Measurements from ENCODE around the gene ZBTB2. TPM values are rescaled to one million over a fixed set of nuclear protein-coding genes. Genes with fewer than 3 reads are reported as not detected.
"Not testable (repeated sequence)": the region's sequence is repeated elsewhere in the genome, so short reads cannot be mapped to it uniquely, and the experiment has no call there.

Gene ZBTB2
- total and polyA plus RNA-seq, 10 donors = 11.0 to 19.1 (median 14.1) TPM

DNA sequence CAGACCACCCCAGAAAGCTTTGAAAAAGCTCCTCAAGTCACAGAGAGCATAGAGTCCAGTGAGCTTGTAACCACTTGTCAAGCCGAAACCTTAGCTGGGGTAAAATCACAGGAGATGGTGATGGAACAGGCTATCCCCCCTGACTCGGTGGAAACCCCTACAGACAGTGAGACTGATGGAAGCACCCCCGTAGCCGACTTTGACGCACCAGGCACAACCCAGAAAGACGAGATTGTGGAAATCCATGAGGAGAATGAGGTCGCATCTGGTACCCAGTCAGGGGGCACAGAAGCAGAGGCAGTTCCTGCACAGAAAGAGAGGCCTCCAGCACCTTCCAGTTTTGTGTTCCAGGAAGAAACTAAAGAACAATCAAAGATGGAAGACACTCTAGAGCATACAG, 39.6 kb downstream of the ZBTB2 start:
- peaks cover 0 to 30% (median 5%) of the 10 kb centered on the region in 6 donors for H3K36me3 ChIP-seq
- WGBS, 5 donors = 93 to 98% (median 95%) methylated on average over 7 of the region's 7 CpGs

DNA sequence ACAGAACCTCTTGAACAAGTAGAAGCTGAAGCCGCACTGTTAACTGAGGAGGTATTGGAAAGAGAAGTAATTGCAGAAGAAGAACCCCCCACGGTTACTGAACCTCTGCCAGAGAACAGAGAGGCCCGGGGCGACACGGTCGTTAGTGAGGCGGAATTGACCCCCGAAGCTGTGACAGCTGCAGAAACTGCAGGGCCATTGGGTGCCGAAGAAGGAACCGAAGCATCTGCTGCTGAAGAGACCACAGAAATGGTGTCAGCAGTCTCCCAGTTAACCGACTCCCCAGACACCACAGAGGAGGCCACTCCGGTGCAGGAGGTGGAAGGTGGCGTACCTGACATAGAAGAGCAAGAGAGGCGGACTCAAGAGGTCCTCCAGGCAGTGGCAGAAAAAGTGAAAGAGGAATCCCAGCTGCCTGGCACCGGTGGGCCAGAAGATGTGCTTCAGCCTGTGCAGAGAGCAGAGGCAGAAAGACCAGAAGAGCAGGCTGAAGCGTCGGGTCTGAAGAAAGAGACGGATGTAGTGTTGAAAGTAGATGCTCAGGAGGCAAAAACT, 40.1 kb downstream of the ZBTB2 start:
- no peak overlapping the region for H3K4me3 ChIP-seq
- TF ChIP-seq POLR2A (IDR thresholded peaks at IDR 0.05) (no peak), POLR2AphosphoS5 (IDR thresholded peaks at IDR 0.05) (no peak)
- TF ChIP-seq, protein P1, sequence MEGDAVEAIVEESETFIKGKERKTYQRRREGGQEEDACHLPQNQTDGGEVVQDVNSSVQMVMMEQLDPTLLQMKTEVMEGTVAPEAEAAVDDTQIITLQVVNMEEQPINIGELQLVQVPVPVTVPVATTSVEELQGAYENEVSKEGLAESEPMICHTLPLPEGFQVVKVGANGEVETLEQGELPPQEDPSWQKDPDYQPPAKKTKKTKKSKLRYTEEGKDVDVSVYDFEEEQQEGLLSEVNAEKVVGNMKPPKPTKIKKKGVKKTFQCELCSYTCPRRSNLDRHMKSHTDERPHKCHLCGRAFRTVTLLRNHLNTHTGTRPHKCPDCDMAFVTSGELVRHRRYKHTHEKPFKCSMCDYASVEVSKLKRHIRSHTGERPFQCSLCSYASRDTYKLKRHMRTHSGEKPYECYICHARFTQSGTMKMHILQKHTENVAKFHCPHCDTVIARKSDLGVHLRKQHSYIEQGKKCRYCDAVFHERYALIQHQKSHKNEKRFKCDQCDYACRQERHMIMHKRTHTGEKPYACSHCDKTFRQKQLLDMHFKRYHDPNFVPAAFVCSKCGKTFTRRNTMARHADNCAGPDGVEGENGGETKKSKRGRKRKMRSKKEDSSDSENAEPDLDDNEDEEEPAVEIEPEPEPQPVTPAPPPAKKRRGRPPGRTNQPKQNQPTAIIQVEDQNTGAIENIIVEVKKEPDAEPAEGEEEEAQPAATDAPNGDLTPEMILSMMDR (IDR thresholded peaks at IDR 0.05 in 8 of 11, conservative IDR thresholded peaks at IDR 0.05 in 3 of 11) = no peak
- H3K27ac ChIP-seq = no peak overlapping the region
- DNase-seq = no peak
- H3K27me3 ChIP-seq (replicated peaks in 1 of 7) = no peaks in the 10 kb centered on the region
- WGBS, 5 donors = 88 to 95% (median 93%) methylated on average over 18 of the region's 18 CpGs
- peaks cover 0 to 16% (median 0%) of the 10 kb centered on the region in 6 donors for H3K4me1 ChIP-seq
- H3K36me3 ChIP-seq = peaks cover 0 to 30% (median 5%) of the 10 kb centered on the region in 6 donors
- no peaks in the 10 kb centered on the region for H3K9me3 ChIP-seq
- intact Hi-C loops (cut with DNase I; ENCODE audit: low total_unique reads) = no loop called here

More for the DNA sequence above, 39.6 kb downstream of the ZBTB2 start:
- intact Hi-C loops (cut with DNase I; ENCODE audit: low total_unique reads) = no loop called here
- no peak overlapping the region for H3K27ac ChIP-seq
- DNase-seq = no peak
- TF ChIP-seq POLR2A (IDR thresholded peaks at IDR 0.05) (no peak), POLR2AphosphoS5 (IDR thresholded peaks at IDR 0.05) (no peak)
- TF ChIP-seq, protein P1 (IDR thresholded peaks at IDR 0.05 in 8 of 11, conservative IDR thresholded peaks at IDR 0.05 in 3 of 11) = no peak
- H3K27me3 ChIP-seq (replicated peaks in 1 of 7) = no peaks in the 10 kb centered on the region
- H3K4me3 ChIP-seq = no peak overlapping the region
- H3K9me3 ChIP-seq = no peaks in the 10 kb centered on the region
- peaks cover 0 to 16% (median 0%) of the 10 kb centered on the region in 6 donors for H3K4me1 ChIP-seq

DNA sequence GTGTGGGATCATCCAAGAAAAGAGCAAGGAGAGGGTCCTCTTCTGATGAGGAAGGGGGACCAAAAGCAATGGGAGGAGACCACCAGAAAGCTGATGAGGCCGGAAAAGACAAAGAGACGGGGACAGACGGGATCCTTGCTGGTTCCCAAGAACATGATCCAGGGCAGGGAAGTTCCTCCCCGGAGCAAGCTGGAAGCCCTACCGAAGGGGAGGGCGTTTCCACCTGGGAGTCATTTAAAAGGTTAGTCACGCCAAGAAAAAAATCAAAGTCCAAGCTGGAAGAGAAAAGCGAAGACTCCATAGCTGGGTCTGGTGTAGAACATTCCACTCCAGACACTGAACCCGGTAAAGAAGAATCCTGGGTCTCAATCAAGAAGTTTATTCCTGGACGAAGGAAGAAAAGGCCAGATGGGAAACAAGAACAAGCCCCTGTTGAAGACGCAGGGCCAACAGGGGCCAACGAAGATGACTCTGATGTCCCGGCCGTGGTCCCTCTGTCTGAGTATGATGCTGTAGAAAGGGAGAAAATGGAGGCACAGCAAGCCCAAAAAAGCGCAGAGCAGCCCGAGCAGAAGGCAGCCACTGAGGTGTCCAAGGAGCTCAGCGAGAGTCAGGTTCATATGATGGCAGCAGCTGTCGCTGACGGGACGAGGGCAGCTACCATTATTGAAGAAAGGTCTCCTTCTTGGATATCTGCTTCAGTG, 40.8 kb downstream of the ZBTB2 start:
- Histone ChIP-seq H3K36me3 (peaks cover 0 to 30% (median 5%) of the 10 kb centered on the region in 6 donors), H3K27me3 (replicated peaks in 1 of 7) (no peaks in the 10 kb centered on the region), H3K4me3 (no peak overlapping the region), H3K4me1 (peaks cover 0 to 16% (median 0%) of the 10 kb centered on the region in 6 donors), H3K9me3 (no peaks in the 10 kb centered on the region), H3K27ac (no peak overlapping the region)
- intact Hi-C loops (cut with DNase I; ENCODE audit: low total_unique reads) = no loop called here
- 95 to 96% (median 95%) methylated on average over 20 of the region's 20 CpGs for WGBS, 5 donors
- no peak for DNase-seq
- TF ChIP-seq POLR2A (IDR thresholded peaks at IDR 0.05) (no peak), POLR2AphosphoS5 (IDR thresholded peaks at IDR 0.05) (no peak)
- TF ChIP-seq, protein P1 (IDR thresholded peaks at IDR 0.05 in 8 of 11, conservative IDR thresholded peaks at IDR 0.05 in 3 of 11) = no peak

DNA sequence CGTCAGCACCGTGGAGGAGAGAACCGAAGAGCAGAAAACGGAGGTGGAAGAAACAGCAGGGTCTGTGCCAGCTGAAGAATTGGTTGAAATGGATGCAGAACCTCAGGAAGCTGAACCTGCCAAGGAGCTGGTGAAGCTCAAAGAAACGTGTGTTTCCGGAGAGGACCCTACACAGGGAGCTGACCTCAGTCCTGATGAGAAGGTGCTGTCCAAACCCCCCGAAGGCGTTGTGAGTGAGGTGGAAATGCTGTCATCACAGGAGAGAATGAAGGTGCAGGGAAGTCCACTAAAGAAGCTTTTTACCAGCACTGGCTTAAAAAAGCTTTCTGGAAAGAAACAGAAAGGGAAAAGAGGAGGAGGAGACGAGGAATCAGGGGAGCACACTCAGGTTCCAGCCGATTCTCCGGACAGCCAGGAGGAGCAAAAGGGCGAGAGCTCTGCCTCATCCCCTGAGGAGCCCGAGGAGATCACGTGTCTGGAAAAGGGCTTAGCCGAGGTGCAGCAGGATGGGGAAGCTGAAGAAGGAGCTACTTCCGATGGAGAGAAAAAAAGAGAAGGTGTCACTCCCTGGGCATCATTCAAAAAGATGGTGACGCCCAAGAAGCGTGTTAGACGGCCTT, 41.6 kb downstream of the ZBTB2 start:
- H3K4me3 ChIP-seq = no peak overlapping the region
- peaks cover 0 to 16% (median 0%) of the 10 kb centered on the region in 6 donors for H3K4me1 ChIP-seq
- peaks cover 0 to 30% (median 5%) of the 10 kb centered on the region in 6 donors for H3K36me3 ChIP-seq
- intact Hi-C loops (cut with DNase I; ENCODE audit: low total_unique reads) = no loop called here
- no peak overlapping the region for H3K27ac ChIP-seq
- no peak for DNase-seq
- H3K27me3 ChIP-seq (replicated peaks in 1 of 7) = no peaks in the 10 kb centered on the region
- WGBS, 5 donors = 92 to 96% (median 94%) methylated on average over 19 of the region's 19 CpGs
- TF ChIP-seq, protein P1 (IDR thresholded peaks at IDR 0.05 in 8 of 11, conservative IDR thresholded peaks at IDR 0.05 in 3 of 11) = no peak
- TF ChIP-seq POLR2A (IDR thresholded peaks at IDR 0.05) (no peak), POLR2AphosphoS5 (IDR thresholded peaks at IDR 0.05) (no peak)
- no peaks in the 10 kb centered on the region for H3K9me3 ChIP-seq

DNA sequence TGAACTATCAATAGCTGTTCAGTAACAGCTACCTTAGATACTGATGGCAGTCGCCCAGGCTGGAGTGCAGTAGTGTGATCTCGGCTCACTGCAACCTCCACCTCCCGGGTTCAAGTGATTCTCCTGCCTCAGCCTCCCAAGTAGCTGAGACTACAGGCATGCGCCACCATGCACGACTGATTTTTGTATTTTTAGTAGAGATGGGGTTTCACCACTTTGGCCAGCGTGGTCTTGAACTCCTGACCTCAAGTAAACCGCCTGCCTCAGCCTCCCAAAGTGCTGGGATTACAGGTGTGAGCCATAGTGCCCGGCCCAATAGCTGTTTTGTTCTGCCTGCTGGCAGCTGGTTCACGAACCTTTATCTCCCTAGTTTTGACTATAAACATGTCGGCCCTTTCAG, 48.6 kb downstream of the ZBTB2 start:
- H3K4me3 ChIP-seq; DNase-seq; intact Hi-C loops (cut with DNase I; ENCODE audit: low total_unique reads); H3K4me1 ChIP-seq; H3K36me3 ChIP-seq; H3K9me3 ChIP-seq; H3K27ac ChIP-seq; H3K27me3 ChIP-seq (replicated peaks in 1 of 7): not testable (repeated sequence)
- WGBS, 5 donors = 92 to 97% (median 95%) methylated on average over 10 of the region's 10 CpGs

All from spleen (tissue), 11 donors.